ENCODE data around the gene ASIC3. TPM values are rescaled to one million over a fixed set of nuclear protein-coding genes. Genes with fewer than 3 reads are reported as not detected.
"Not testable (repeated sequence)": the region's sequence is repeated elsewhere in the genome, so short reads cannot be mapped to it uniquely, and the experiment has no call there.

Gene ASIC3
- total RNA-seq, 1 donor from 2014 or later = 5.4 TPM

GRCh38 chr7:151028948-151029501, 19.3 kb upstream of the ASIC3 start:
- intact Hi-C loops (cut with micrococcal nuclease) = loop anchor here (1.0 kb wide), 14 partner anchors 11 to 1191 kb away; partner anchors contain the start of genes ABCF2, CHPF2, NUB1 and TMUB1

GRCh38 chr7:151031011-151031410, 17.3 kb upstream of the ASIC3 start:
- intact Hi-C loops (cut with micrococcal nuclease) = no loop called here

GRCh38 chr7:151032936-151033863, 15.1 kb upstream of the ASIC3 start:
- intact Hi-C loops (cut with micrococcal nuclease) = no loop called here

- intact Hi-C loops (cut with micrococcal nuclease) = no loop called here
Observed at GRCh38 chr7:151033864-151034249, 14.5 kb upstream of the ASIC3 start.

- intact Hi-C loops (cut with micrococcal nuclease) = no loop called here
Observed at GRCh38 chr7:151034312-151035025, 13.9 kb upstream of the ASIC3 start.

- intact Hi-C loops (cut with micrococcal nuclease) = no loop called here
Observed at GRCh38 chr7:151035026-151035717, 13.2 kb upstream of the ASIC3 start.

GRCh38 chr7:151035902-151036301, 12.4 kb upstream of the ASIC3 start:
- intact Hi-C loops (cut with micrococcal nuclease) = no loop called here

GRCh38 chr7:151038951-151039849, 9.1 kb upstream of the ASIC3 start:
- intact Hi-C loops (cut with micrococcal nuclease) = no loop called here

GRCh38 chr7:151039850-151040548, 8.3 kb upstream of the ASIC3 start:
- intact Hi-C loops (cut with micrococcal nuclease) = no loop called here

- intact Hi-C loops (cut with micrococcal nuclease) = no loop called here
Observed at GRCh38 chr7:151040616-151041375, 7.5 kb upstream of the ASIC3 start.

- intact Hi-C loops (cut with micrococcal nuclease) = not testable (repeated sequence)
Observed at GRCh38 chr7:151043449-151043848, 4.9 kb upstream of the ASIC3 start.

- intact Hi-C loops (cut with micrococcal nuclease) = no loop called here
Observed at GRCh38 chr7:151043959-151044358, 4.4 kb upstream of the ASIC3 start.

- intact Hi-C loops (cut with micrococcal nuclease) = no loop called here
Observed at GRCh38 chr7:151045262-151045661, 3.1 kb upstream of the ASIC3 start.

GRCh38 chr7:151045967-151046366, 2.4 kb upstream of the ASIC3 start:
- intact Hi-C loops (cut with micrococcal nuclease) = no loop called here

GRCh38 chr7:151046603-151047573, 1.4 kb upstream of the ASIC3 start:
- intact Hi-C loops (cut with micrococcal nuclease) = no loop called here

GRCh38 chr7:151048911-151049463, 656 bp downstream of the ASIC3 start:
- intact Hi-C loops (cut with micrococcal nuclease) = no loop called here

- intact Hi-C loops (cut with micrococcal nuclease) = no loop called here
Observed at GRCh38 chr7:151051108-151051507, 2.8 kb downstream of the ASIC3 start.

GRCh38 chr7:151053096-151053495, 4.8 kb downstream of the ASIC3 start:
- intact Hi-C loops (cut with micrococcal nuclease) = no loop called here
